HG03095 (cell line): ENCODE data around the gene DUSP2.
A peak's percentile ranks its signal among the peaks of the same experiment; 100 is the strongest.

ENCODE experiments used
- ATAC-seq: cut with Tn5 transposase; IDR thresholded peaks from one replicate; pipeline ENCODE4 v1.9.1; 2021; ENCODE audit warnings: moderate library complexity; ENCODE audit not compliant: unreplicated experiment

Gene DUSP2

DNA sequence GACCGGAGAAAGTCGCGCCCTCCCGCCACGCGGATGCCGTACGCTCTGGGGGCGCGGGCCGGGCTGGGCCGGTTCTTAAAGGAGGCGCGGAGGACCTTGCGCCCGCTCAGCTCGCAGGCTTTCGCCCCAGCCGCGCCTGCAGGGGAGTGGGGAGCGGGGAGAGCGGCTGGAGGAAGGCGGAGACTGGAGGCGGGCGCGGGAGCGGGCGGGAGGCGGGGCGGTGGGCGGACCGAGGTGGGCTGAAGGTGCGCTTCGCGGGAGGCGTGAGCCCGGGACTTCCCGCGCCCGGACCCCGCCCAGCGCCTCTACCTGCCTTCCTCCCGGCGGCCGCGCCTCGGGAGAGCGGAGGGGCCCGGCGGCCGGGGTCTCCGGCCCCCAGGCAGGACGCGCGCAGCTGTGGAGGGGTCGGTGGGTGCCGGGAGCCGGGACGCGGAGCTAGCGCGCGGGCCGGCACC is 28.8 kb downstream of the DUSP2 start, which contains the start of gene ADRA2B:
TSS of gene ADRA2B (minus strand) at position 148 of the 455 bp plus-strand sequence. CDS start 422 bp downstream, outside the sequence.
- peak; percentile 36 for ATAC-seq

DNA sequence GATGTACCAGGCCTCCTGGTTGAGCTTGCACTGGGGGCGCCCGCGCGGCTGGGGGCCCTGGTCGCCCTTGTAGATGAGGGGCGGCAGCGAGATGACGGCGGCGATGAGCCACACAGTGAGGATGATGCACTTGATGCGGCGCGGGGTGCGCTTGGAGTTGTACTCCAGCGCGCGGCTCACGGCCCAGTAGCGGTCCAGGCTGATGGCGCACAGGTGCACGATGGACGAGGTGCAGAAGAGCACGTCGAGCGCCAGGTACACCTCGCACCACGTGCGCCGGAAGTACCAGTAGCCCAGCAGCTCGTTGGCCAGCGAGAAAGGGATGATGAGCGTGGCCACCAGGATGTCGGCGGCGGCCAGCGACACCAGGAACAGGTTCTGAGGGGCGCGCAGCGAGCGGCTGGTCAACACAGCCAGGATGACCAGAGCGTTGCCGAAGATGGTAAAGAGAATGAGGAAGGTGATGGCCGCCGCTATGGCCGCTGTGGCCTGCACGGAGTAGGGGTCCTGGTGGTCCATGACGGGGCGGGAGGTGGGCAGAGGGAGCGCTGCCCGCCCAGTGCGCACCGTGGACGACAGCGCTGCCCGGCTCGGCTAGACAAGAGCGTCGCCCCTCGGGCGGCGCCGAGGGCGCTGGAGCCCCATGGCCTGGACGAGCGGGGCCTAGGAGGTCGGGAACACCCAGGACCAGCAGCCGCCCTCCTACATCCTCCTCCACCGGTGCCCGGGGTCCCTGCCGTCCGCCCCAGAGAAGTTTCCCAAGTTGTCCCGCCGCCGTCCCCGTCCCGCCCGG is 29.4 kb downstream of the DUSP2 start:
- no peak for ATAC-seq

DNA sequence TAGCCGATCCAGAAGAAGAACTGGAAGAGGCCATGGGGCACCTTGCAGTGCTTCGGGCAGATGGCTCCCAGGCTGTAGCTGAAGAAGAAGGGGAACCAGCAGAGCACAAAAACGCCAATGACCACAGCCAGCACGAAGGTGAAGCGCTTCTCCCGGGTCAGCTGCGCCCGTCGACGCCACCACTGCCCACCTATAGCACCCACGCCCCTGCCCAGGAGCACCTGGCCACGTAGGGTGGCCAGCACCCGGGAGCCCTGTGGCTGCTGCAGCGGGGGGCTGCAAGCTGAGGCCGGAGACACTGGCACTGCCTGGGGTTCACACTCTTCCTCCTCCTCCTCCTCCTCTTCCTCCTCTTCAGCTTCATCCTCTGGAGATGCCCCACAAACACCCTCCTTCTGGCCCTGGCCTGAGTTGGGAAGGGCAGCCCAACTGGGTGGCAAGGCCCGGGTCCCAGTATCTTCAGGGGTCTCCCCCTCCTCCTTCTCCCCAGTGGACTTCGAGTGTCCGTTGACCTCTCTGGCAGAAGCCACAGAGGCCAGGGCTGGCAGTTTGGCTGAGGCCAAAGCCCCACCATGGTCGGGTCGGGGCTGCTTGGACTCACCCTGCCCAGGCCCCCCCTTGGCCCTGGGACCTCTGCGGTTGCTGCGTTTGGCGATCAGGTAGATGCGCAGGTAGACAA is 30.2 kb downstream of the DUSP2 start:
- ATAC-seq = no peak

DNA sequence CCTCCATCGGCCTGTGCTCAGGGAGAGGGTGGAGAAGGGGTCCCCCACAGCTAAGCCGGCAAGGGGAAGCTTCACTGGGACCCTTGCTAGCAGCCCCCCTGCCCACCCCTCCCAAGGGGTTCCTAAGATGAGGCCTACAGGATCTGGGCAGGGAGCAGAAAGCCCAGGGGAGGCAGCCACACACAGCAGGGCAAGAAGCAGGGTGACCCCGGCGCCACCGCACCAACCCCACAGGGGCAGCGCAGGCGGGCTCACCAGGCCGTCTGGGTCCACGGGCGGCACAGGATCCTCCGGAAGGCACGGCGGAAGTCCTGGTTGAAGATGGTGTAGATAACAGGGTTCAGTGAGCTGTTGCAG is 30.7 kb downstream of the DUSP2 start:
- ATAC-seq = no peak

GRCh38 chr2:96113951-96114350 is 31.3 kb downstream of the DUSP2 start:
- no peak for ATAC-seq

DNA sequence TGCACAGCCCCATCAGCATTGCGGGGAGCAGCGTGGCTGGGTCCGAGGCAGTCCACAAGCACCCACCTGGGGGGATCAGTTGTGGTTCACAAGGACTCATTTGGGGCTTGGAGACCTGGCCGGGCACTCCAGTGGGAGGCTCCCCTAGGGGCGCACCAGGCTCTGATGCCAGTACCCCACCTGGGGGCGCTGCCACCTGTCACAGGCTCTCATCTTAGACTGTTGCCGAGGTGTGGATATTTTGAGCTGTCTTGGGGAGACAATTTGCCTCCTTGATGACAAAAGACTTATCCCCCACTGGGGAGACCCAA is 31.9 kb downstream of the DUSP2 start:
- ATAC-seq = no peak

- no peak for ATAC-seq
These were observed 32.5 kb downstream of the DUSP2 start for GRCh38 chr2:96112501-96113366.

GRCh38 chr2:96111823-96112500 is 33.3 kb downstream of the DUSP2 start:
- no peak for ATAC-seq

DNA sequence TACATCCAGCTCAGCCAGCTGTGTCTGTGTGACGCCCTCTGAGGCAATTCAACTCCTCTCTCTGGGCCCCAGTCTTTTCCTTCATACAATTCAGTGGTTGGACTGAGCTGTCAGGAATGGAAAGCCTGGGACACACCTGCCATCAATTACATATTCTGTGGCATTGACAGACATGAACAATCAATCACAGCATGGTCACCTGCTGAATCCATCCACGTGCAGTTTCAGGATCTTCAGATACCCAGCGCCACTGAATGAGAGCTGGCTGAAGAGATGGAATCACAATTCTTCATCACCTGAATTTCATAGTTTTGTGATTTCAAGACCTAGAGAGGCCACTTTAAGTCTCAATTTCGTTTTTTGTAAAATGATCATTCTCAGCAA is 34.0 kb downstream of the DUSP2 start:
- no peak for ATAC-seq

DNA sequence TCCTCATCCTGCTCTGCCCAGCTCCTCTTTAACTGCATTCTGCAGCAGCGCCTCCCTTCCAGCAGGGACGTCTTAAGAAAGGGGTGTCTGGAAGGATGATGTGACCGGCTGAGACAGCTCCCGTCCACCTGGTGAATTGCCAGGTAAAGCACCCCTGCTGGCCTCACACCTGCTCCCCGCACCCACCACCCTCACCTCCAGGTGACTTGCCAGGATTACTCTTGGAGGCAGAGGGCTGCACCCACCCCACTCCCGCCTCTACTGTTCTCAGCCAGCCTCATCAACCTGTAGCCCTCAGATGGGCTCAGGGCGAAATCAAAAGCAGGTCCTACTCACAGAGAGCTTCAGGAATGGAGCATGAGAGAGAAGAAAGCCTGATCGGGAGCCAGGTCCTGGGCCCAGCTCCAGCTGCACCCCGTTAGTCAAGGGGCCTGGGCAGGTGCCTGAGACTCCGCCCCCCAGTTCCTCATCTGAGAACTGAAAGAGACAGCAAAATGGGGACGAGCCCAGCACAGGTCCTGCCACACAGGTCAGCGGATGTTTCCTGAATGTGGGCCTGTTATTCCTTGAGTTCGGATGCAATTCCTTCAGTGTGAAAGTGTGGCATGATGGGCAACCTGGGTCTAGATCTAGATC is 34.5 kb downstream of the DUSP2 start:
- no peak for ATAC-seq

GRCh38 chr2:96109931-96110511 is 35.2 kb downstream of the DUSP2 start:
- ATAC-seq = no peak

- no peak for ATAC-seq
These were observed 35.9 kb downstream of the DUSP2 start for GRCh38 chr2:96109361-96109680.

DNA sequence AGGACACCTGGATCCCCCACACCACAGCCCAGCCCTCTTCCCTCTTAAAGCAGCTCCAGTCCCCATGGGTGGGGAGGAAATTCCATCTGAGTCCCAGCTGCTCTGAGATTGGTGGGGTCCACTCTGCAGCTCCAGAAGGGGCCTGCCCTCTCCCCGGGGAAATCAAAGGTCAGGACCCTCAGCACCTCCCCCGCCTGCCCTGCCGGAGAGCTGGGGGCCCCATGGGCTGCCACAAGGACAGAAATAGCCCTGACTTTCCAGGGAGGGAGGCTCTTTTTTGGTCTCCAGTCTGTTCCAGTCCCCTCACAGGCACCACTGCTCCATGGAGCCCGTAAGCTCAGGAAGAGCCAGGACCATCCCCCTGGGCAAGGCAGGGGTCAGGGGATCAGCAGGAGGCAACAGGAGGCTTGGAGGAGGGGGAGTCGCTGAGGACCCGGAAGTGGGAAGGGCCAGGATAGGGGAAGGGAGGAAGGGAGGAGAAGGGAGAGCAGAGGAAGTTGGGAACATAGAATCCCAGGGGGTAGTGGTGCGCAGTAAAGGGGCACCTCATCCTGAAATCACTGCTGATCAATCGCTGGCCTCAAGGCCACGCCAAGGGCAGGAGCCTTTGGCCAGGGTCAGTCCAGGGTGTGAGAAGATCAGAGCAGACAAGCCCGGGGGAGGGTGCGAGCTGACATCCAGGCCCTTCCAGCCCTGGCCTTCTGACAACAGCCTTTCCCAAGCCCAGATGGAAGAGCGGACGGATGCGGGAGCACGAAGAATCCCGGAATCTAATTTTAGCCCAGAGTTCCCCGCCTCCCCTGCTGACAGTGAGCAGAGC is 36.5 kb downstream of the DUSP2 start:
- ATAC-seq = no peak

DNA sequence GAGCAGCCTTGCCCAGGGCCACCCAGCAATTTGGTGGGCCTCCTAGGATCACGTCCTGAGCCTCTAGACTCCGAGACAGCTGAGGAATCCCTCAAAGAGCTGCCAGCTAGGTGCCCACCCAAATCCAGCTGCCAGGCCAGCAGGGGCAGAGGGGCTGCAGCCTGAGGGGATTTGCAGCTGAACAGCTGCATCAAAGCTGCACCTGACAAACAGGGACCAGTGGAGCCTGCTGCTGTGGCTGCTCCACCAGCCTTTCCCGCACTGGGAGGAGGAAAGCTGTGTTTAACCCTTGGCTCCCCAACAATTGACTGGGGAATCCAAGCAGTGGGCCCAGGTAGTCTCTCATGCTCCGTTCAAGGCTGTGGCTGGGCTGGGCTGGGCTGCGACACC is 37.1 kb downstream of the DUSP2 start:
- ATAC-seq = no peak

DNA sequence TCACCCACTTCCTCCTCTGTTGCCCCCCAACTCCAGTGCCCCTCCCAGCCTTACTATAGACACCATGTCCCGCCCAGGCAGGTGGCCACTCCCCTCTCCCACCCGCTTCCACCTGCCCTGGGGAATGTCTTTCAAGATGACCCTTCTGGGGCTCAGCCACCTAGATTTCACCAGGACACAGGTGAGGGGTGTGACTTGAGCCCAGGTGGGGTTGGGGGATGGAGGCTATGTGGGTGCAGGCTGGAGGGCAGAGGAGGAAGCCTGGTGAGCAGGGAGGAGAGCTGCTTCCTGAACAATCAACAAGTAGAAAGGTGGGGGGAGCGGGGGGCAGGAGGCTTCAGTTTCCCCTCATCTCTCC is 37.6 kb downstream of the DUSP2 start:
- ATAC-seq = no peak

DNA sequence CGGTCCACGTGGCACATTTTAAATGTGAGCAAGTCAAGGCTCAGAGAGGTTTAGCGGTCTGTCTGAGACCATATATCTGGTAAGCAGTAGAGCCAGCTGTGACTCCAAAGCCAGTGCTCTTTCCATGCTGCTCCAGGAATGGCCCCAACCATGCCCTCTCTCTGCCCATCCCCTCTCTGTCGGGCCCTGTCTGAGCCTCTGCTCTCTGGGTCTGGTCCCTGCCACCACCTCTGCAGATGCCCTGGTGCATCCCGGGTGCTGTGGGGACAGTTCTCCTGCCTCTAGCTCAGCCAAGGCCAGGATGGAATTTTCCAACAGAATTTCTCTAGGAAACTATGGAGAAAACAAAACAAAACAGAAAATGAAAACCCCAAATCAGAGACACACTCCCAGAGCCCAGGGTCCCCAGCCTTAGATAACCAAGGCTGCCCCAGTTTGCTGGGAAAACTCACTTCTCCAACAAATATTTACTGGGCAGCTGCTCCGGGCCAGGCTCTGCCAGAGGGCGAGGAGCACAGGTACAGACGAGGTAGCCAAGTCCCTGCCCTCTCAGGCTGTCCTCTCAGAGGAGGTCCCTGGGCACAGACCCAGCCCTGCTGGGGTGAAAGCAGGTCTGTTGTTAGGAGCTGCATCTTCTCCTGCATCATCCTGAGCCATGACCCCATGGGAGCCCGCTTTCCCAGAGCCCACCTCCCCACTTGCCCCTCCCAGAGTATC is 38.1 kb downstream of the DUSP2 start:
- no peak for ATAC-seq

DNA sequence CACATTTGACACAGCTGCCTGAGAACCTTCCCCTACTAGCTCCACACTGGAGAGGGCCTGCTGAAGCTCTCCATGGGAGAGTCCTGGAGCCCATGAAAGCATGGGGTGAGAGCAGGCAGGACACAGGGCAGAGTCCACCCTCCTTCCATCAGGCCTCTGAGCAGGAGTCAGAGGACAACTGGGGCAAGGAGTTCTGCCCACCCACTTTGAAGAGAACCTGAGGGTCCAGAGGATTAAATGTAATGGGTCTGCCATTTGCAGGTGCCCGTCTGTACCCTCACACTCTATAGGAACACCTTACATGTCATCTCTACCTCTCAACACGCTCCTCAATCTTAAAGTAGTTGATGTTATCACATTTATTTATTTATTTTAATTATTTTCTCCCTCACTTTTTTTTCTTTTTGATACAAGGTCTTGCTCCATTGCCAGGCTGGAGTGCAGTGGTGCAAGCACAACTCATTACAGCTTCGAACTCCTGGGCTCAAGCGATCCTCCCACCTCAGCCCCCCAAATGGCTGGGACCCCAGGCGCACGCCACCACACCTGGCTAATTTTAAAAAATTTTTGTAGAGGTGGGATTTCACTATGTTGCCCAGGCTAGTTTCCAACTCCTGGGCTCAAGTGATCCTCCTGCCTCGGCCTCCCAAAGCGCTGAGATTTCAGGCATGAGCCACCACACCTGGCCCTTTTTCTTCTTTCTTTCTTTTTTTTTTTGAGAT is 39.1 kb downstream of the DUSP2 start:
- ATAC-seq = no peak

- ATAC-seq = no peak
These were observed 39.9 kb downstream of the DUSP2 start for GRCh38 chr2:96105152-96105915.
